Large intestine (tissue), 3 donors: Measurements from ENCODE around the gene KIRREL1. TPM values are rescaled to one million over a fixed set of nuclear protein-coding genes. Genes with fewer than 3 reads are reported as not detected.

Experiments used
- DNase-seq, 2 donors: peaks; one replicate each; pipeline versions ENCODE4 v3.0.0 to v3.0.0-alpha.2; 2013
- H3K27ac ChIP-seq: one replicate; pipeline ENCODE4 v1.5.1; 2013; ENCODE audit warnings: low read length
- H3K27me3 ChIP-seq: 2 replicates; pipeline ENCODE4 v1.6.1; 2013; ENCODE audit warnings: low read length; ENCODE audit not compliant: control insufficient read depth, insufficient read depth
- H3K36me3 ChIP-seq: 2 replicates; pipeline ENCODE4 v1.6.1; 2013; ENCODE audit warnings: low read length; ENCODE audit not compliant: control insufficient read depth, insufficient read depth
- H3K4me1 ChIP-seq: one replicate; pipeline ENCODE4 v1.6.1; 2013; ENCODE audit warnings: low read length; ENCODE audit not compliant: control insufficient read depth, insufficient read depth
- H3K4me3 ChIP-seq: one replicate; pipeline ENCODE4 v1.5.1; 2013; ENCODE audit warnings: low read length
- H3K9me3 ChIP-seq: one replicate; pipeline ENCODE4 v1.6.1; 2013; ENCODE audit warnings: mild to moderate bottlenecking, low read depth, low read length, moderate library complexity; ENCODE audit not compliant: control insufficient read depth
- WGBS: methylation state at CpG from one replicate; pipeline ENCODE4 v1.1.5; 2013; ENCODE audit warnings: low lambda C conversion rate; ENCODE audit not compliant: insufficient coverage; 5-methylcytosine and 5-hydroxymethylcytosine counted together
- polyA plus RNA-seq: library from polyadenylated mRNA; unstranded; fragments of 120-200 nt; gene quantifications from one replicate; pipeline ENCODE4 v1.2.1, GENCODE V29; 2013

KIRREL1 gene
- polyA plus RNA-seq, 1 donor: 18.7 TPM

GRCh38 chr1:158048371-158049067 is 55.1 kb downstream of the KIRREL1 start:
- Histone ChIP-seq H3K4me1 (peaks cover 2% of the 10 kb centered on the region), H3K27me3 (no peaks in the 10 kb centered on the region), H3K9me3 (no peaks in the 10 kb centered on the region), H3K27ac (no peak overlapping the region), H3K36me3 (peaks cover 2% of the 10 kb centered on the region), H3K4me3 (no peak overlapping the region)
- no peak for DNase-seq
- 88% methylated on average over 4 of the region's 8 CpGs for WGBS

GRCh38 chr1:158049853-158050252 is 56.4 kb downstream of the KIRREL1 start:
- peaks cover 4% of the 10 kb centered on the region for H3K36me3 ChIP-seq
- no peak overlapping the region for H3K27ac ChIP-seq
- no peak for DNase-seq
- H3K4me1 ChIP-seq: no peaks in the 10 kb centered on the region
- no peaks in the 10 kb centered on the region for H3K9me3 ChIP-seq
- no peak overlapping the region for H3K4me3 ChIP-seq
- no peaks in the 10 kb centered on the region for H3K27me3 ChIP-seq
- WGBS: no CpG with 5 or more reads among the region's 5 CpGs

GRCh38 chr1:158053276-158053675 is 59.8 kb downstream of the KIRREL1 start:
- H3K4me3 ChIP-seq: no peak overlapping the region
- no peaks in the 10 kb centered on the region for H3K4me1 ChIP-seq
- H3K27ac ChIP-seq: no peak overlapping the region
- peaks cover 6% of the 10 kb centered on the region for H3K36me3 ChIP-seq
- H3K27me3 ChIP-seq: no peaks in the 10 kb centered on the region
- DNase-seq: no peak
- H3K9me3 ChIP-seq: no peaks in the 10 kb centered on the region

- WGBS: 100% methylated on average over 1 of the region's 4 CpGs
- H3K4me1 ChIP-seq: peaks cover 1% of the 10 kb centered on the region
Observed at GRCh38 chr1:158054721-158055120, 61.3 kb downstream of the KIRREL1 start.

GRCh38 chr1:158055854-158056253 is 62.4 kb downstream of the KIRREL1 start:
- peaks cover 5% of the 10 kb centered on the region for H3K4me1 ChIP-seq
- no peak for DNase-seq
- H3K27ac ChIP-seq: no peak overlapping the region
- no peaks in the 10 kb centered on the region for H3K27me3 ChIP-seq
- H3K9me3 ChIP-seq: no peaks in the 10 kb centered on the region
- H3K36me3 ChIP-seq: peaks cover 6% of the 10 kb centered on the region
- WGBS: no CpG with 5 or more reads among the region's 4 CpGs
- H3K4me3 ChIP-seq: no peak overlapping the region

More at GRCh38 chr1:158054721-158055120, 61.3 kb downstream of the KIRREL1 start:
- Histone ChIP-seq H3K36me3 (peaks cover 6% of the 10 kb centered on the region), H3K4me3 (no peak overlapping the region), H3K27me3 (no peaks in the 10 kb centered on the region), H3K9me3 (no peaks in the 10 kb centered on the region), H3K27ac (no peak overlapping the region)
- DNase-seq: no peak

- H3K9me3 ChIP-seq: no peaks in the 10 kb centered on the region
- no peak overlapping the region for H3K4me3 ChIP-seq
- no CpG with 5 or more reads among the region's 5 CpGs for WGBS
- no peak overlapping the region for H3K27ac ChIP-seq
- H3K27me3 ChIP-seq: no peaks in the 10 kb centered on the region
- peaks cover 5% of the 10 kb centered on the region for H3K4me1 ChIP-seq
- peaks cover 4% of the 10 kb centered on the region for H3K36me3 ChIP-seq
- DNase-seq: no peak
Observed at GRCh38 chr1:158056498-158056897, 63.1 kb downstream of the KIRREL1 start.

- no CpG with 5 or more reads among the region's 10 CpGs for WGBS
Observed at GRCh38 chr1:158058237-158058985, 65.0 kb downstream of the KIRREL1 start.

GRCh38 chr1:158059984-158060383 is 66.5 kb downstream of the KIRREL1 start:
- Histone ChIP-seq H3K4me1 (peaks cover 5% of the 10 kb centered on the region), H3K27ac (no peak overlapping the region), H3K9me3 (no peaks in the 10 kb centered on the region), H3K36me3 (peaks cover 1% of the 10 kb centered on the region), H3K4me3 (no peak overlapping the region), H3K27me3 (no peaks in the 10 kb centered on the region)
- peak in 1 of 2 donors; percentile 43 for DNase-seq
- WGBS: 8% methylated on average over 2 of the region's 4 CpGs

More at GRCh38 chr1:158058237-158058985, 65.0 kb downstream of the KIRREL1 start:
- Histone ChIP-seq H3K4me1 (peaks cover 5% of the 10 kb centered on the region), H3K27me3 (no peaks in the 10 kb centered on the region), H3K27ac (no peak overlapping the region), H3K9me3 (no peaks in the 10 kb centered on the region), H3K4me3 (no peak overlapping the region), H3K36me3 (peaks cover 4% of the 10 kb centered on the region)
- no peak for DNase-seq

- no CpG with 5 or more reads among the region's 7 CpGs for WGBS
- no peak for DNase-seq
- no peak overlapping the region for H3K27ac ChIP-seq
- peaks cover 5% of the 10 kb centered on the region for H3K4me1 ChIP-seq
- H3K27me3 ChIP-seq: no peaks in the 10 kb centered on the region
- H3K36me3 ChIP-seq: no peaks in the 10 kb centered on the region
- H3K4me3 ChIP-seq: no peak overlapping the region
- no peaks in the 10 kb centered on the region for H3K9me3 ChIP-seq
Observed at GRCh38 chr1:158062174-158062573, 68.7 kb downstream of the KIRREL1 start.

- Histone ChIP-seq H3K4me1 (no peaks in the 10 kb centered on the region), H3K27ac (no peak overlapping the region), H3K9me3 (no peaks in the 10 kb centered on the region), H3K27me3 (no peaks in the 10 kb centered on the region), H3K4me3 (no peak overlapping the region), H3K36me3 (no peaks in the 10 kb centered on the region)
- DNase-seq: no peak
- no CpG with 5 or more reads among the region's 6 CpGs for WGBS
Observed at GRCh38 chr1:158067662-158068061, 74.2 kb downstream of the KIRREL1 start.
